B cell (primary cell): ENCODE data around the gene NPAS2. TPM values are rescaled to one million over a fixed set of nuclear protein-coding genes. Genes with fewer than 3 reads are reported as not detected.

Experiments used
- ATAC-seq: fragments of 200-7000 bp; cut with Tn5 transposase; one replicate; pipeline ENCODE4 v1.10.0; 2021; ENCODE audit warnings: low read depth, mild to moderate bottlenecking, moderate number of reproducible peaks, moderate library complexity
- CTCF ChIA-PET: fragments of 350-600 bp; sonication (Branson Sonifier 250); formaldehyde crosslinking; loops from one replicate; lab custom pipeline; 2021; ENCODE audit warnings: antibody characterized with exemption, inconsistent platforms; lab: Charles Lee
- POLR2A ChIA-PET: fragments of 350-600 bp; sonication (Branson Sonifier 250); formaldehyde crosslinking; loops from one replicate; lab custom pipeline; 2021; ENCODE audit warnings: antibody characterized with exemption; lab: Charles Lee
- DNase-seq: peaks from one replicate; pipeline ENCODE4 v3.0.0; 2013
- H2AFZ ChIP-seq: 2 replicates; pipeline ENCODE4 v1.6.1; 2012; ENCODE audit warnings: mild to moderate bottlenecking, low read depth, low read length; ENCODE audit not compliant: insufficient read depth, poor library complexity, severe bottlenecking
- H3K27ac ChIP-seq, 2 donors: 1 replicate in 1 of 2; 2 replicates in 1 of 2; pipeline ENCODE4 v1.5.1; 2012 to 2013; ENCODE audit warnings: low read length in 2 of 2, mild to moderate bottlenecking in 2 of 2, moderate library complexity in 1 of 2
- H3K27me3 ChIP-seq, 4 experiments: fragments of 200-600 bp in 1 of 4; sonication (generic) in 1 of 4; replicated peaks in 1 of 4; 1 replicate in 2 of 4; 2 replicates in 2 of 4; pipeline versions ENCODE4 v1.6.1 to v1.7.0; 2013 to 2016; ENCODE audit warnings: low read length in 3 of 4, mild to moderate bottlenecking in 2 of 4, mixed read lengths in 1 of 4, moderate library complexity in 1 of 4; ENCODE audit not compliant: insufficient read depth in 4 of 4, control insufficient read depth in 3 of 4; ENCODE audit errors: control extremely low read depth in 1 of 4
- H3K36me3 ChIP-seq, 2 experiments: replicated peaks in 1 of 2; 1 replicate in 1 of 2; 2 replicates in 1 of 2; pipeline versions ENCODE4 v1.6.1 to v1.7.1; 2013; ENCODE audit warnings: low read length in 1 of 2; ENCODE audit not compliant: insufficient read depth in 2 of 2, control insufficient read depth in 1 of 2; ENCODE audit errors: control extremely low read depth in 1 of 2, extremely low read depth in 1 of 2
- H3K4me1 ChIP-seq, 2 donors: fragments of 200-600 bp in 1 of 2; sonication (generic) in 1 of 2; 1 replicate in 1 of 2; 2 replicates in 1 of 2; pipeline versions ENCODE4 v1.5.1 to v1.6.1; 2013 to 2017; ENCODE audit warnings: low read length in 2 of 2; ENCODE audit not compliant: control insufficient read depth in 2 of 2, insufficient read depth in 2 of 2
- H3K4me2 ChIP-seq: replicated peaks from 2 replicates; pipeline ENCODE3; 2012; ENCODE audit warnings: mild to moderate bottlenecking, low read depth, low read length; ENCODE audit not compliant: poor library complexity, severe bottlenecking
- H3K4me3 ChIP-seq, 5 experiments: fragments of 200-600 bp in 1 of 5; sonication (generic) in 1 of 5; 1 replicate in 3 of 5; 2 replicates in 2 of 5; pipeline versions ENCODE4 v1.5.1 to v1.7.0; 2011 to 2016; ENCODE audit warnings: low read length in 4 of 5, mild to moderate bottlenecking in 4 of 5, low read depth in 2 of 5, control low read depth in 1 of 5, moderate library complexity in 1 of 5; ENCODE audit not compliant: insufficient read depth in 1 of 5; ENCODE audit errors: control extremely low read depth in 1 of 5, extremely low read depth in 1 of 5
- H3K79me2 ChIP-seq: fragments of 200-600 bp; sonication (generic); one replicate; pipeline ENCODE4 v1.6.0; 2016; ENCODE audit warnings: low read length; ENCODE audit not compliant: control insufficient read depth, insufficient read depth
- H3K9ac ChIP-seq: fragments of 200-600 bp; sonication (generic); 2 replicates; pipeline ENCODE4 v1.6.1; 2017; ENCODE audit warnings: mild to moderate bottlenecking, low read length, moderate library complexity
- H3K9me3 ChIP-seq, 3 donors: one replicate each; pipeline versions ENCODE4 v1.6.1 to v1.7.1; 2013; ENCODE audit warnings: low read length in 2 of 3; ENCODE audit not compliant: control insufficient read depth in 2 of 3, insufficient read depth in 1 of 3; ENCODE audit errors: control extremely low read depth in 1 of 3
- H4K20me1 ChIP-seq: 2 replicates; pipeline ENCODE4 v1.6.0; 2012; ENCODE audit warnings: mild to moderate bottlenecking, low read length; ENCODE audit not compliant: insufficient read depth, control insufficient read depth, poor library complexity, severe bottlenecking
- H3K27ac Mint-ChIP-seq: one replicate; pipeline ENCODE4 v1.8.0; 2021; ENCODE audit warnings: mixed read lengths
- H3K27me3 Mint-ChIP-seq: one replicate; pipeline ENCODE4 v1.8.0; 2021; ENCODE audit warnings: mixed read lengths
- H3K4me1 Mint-ChIP-seq: one replicate; pipeline ENCODE4 v1.8.0; 2021; ENCODE audit warnings: mixed read lengths
- H3K4me3 Mint-ChIP-seq: one replicate; pipeline ENCODE4 v1.8.0; 2021; ENCODE audit warnings: mixed read lengths
- H3K9me3 Mint-ChIP-seq: one replicate; pipeline ENCODE4 v1.8.0; 2022; ENCODE audit warnings: mixed read lengths; ENCODE audit not compliant: insufficient read depth
- EZH2 ChIP-seq: IDR thresholded peaks from 2 replicates; pipeline ENCODE4 v1.6.1; 2012; ENCODE audit warnings: borderline replicate concordance, low read depth, mild to moderate bottlenecking, moderate library complexity, low read length; ENCODE audit not compliant: insufficient read depth, poor library complexity, severe bottlenecking
- WGBS: methylation state at CpG from one replicate; pipeline ENCODE4 v1.1.5; 2013; ENCODE audit warnings: missing lambda C conversion rate; ENCODE audit not compliant: insufficient coverage; 5-methylcytosine and 5-hydroxymethylcytosine counted together
- intact Hi-C: fragments of 100-400 bp; cut with micrococcal nuclease; formaldehyde crosslinking; loops from one replicate; pipeline ENCODE4 v1.10.0; 2022
- polyA plus RNA-seq: library from polyadenylated mRNA; depleted of rRNA; stranded (reverse); fragments of >200 nt; gene quantifications from 2 replicates; pipeline ENCODE4 v1.2.3, GENCODE V29; 2012
- total RNA-seq, 2 donors: library from RNA; stranded (reverse); fragments of 120-200 nt in 1 of 2; gene quantifications; 1 replicate in 1 of 2; 2 replicates in 1 of 2; pipeline versions ENCODE4 v1.2.3 to v1.2.4, GENCODE V29; 2013 to 2022
- TF ChIP-seq, protein P1 (sequence below): fragments of 200-600 bp; IDR thresholded peaks from one replicate; pipeline ENCODE4 v1.8.0; 2022; ENCODE audit warnings: antibody characterized with exemption, mild to moderate bottlenecking

NPAS2 gene
- total and polyA plus RNA-seq, 2 donors (not counting 1 experiment from before 2014, with no cell fraction given) = not detected

GRCh38 chr2:100808582-100808981, 11.4 kb upstream of the NPAS2 start:
- WGBS = 90% methylated on average over 3 of the region's 4 CpGs
- H3K4me2 ChIP-seq = no peak overlapping the region
- H3K36me3 ChIP-seq = no peaks in the 10 kb centered on the region
- no peaks in the 10 kb centered on the region for H3K4me1 ChIP-seq
- intact Hi-C loops = no loop called here
- ATAC-seq (no peak), DNase-seq (no peak)
- CTCF ChIA-PET = no interaction called here
- Mint-ChIP-seq H3K27ac (no peak overlapping the region), H3K4me1 (no peaks in the 10 kb centered on the region), H3K9me3 (no peaks in the 10 kb centered on the region), H3K4me3 (no peak overlapping the region), H3K27me3 (peaks cover 29% of the 10 kb centered on the region)
- peaks cover 0 to 4% (median 0%) of the 10 kb centered on the region in 4 experiments for H3K27me3 ChIP-seq
- no peak overlapping the region for H2AFZ ChIP-seq
- no peak overlapping the region for H3K27ac ChIP-seq
- TF ChIP-seq, protein P1, sequence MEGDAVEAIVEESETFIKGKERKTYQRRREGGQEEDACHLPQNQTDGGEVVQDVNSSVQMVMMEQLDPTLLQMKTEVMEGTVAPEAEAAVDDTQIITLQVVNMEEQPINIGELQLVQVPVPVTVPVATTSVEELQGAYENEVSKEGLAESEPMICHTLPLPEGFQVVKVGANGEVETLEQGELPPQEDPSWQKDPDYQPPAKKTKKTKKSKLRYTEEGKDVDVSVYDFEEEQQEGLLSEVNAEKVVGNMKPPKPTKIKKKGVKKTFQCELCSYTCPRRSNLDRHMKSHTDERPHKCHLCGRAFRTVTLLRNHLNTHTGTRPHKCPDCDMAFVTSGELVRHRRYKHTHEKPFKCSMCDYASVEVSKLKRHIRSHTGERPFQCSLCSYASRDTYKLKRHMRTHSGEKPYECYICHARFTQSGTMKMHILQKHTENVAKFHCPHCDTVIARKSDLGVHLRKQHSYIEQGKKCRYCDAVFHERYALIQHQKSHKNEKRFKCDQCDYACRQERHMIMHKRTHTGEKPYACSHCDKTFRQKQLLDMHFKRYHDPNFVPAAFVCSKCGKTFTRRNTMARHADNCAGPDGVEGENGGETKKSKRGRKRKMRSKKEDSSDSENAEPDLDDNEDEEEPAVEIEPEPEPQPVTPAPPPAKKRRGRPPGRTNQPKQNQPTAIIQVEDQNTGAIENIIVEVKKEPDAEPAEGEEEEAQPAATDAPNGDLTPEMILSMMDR = no peak
- no peak for TF ChIP-seq EZH2
- H3K79me2 ChIP-seq = no peaks in the 10 kb centered on the region
- no peaks in the 10 kb centered on the region for H4K20me1 ChIP-seq
- POLR2A ChIA-PET = no interaction called here
- no peak overlapping the region for H3K9ac ChIP-seq
- peaks cover 0 to 2% (median 0%) of the 10 kb centered on the region in 3 donors for H3K9me3 ChIP-seq
- H3K4me3 ChIP-seq = no peak overlapping the region

DNA sequence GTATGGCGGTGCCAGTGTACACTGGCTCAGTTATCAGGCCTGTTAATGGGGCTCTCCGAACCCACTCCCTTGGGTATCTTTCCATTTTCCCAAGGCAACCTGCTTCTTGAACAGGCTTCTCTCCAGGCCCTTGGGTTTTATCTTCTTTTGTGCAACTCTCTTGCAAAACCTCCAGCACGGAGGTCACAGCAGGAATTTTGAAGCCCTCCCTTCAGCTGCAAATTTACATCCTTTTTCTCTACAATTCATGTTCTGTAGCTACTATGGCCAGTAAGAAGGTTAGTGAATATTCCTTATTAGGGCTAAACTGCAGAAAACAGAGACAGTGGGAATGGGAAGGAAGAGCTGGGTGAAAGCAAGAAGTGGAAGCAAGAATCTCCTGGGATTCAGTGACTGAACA, 10.4 kb upstream of the NPAS2 start:
- Histone ChIP-seq H3K36me3 (no peaks in the 10 kb centered on the region), H3K27me3 (peaks cover 0 to 8% (median 1%) of the 10 kb centered on the region in 4 experiments), H3K4me1 (no peaks in the 10 kb centered on the region), H2AFZ (no peak overlapping the region), H3K27ac (no peak overlapping the region), H3K9ac (no peak overlapping the region), H4K20me1 (no peaks in the 10 kb centered on the region), H3K4me3 (no peak overlapping the region), H3K9me3 (peaks cover 0 to 2% (median 0%) of the 10 kb centered on the region in 3 donors), H3K4me2 (no peak overlapping the region), H3K79me2 (no peaks in the 10 kb centered on the region)
- Mint-ChIP-seq H3K4me1 (no peaks in the 10 kb centered on the region), H3K27me3 (peaks cover 37% of the 10 kb centered on the region), H3K9me3 (no peaks in the 10 kb centered on the region), H3K27ac (no peak overlapping the region), H3K4me3 (no peak overlapping the region)
- TF ChIP-seq, protein P1 = no peak
- no peak for TF ChIP-seq EZH2
- ATAC-seq (no peak), DNase-seq (no peak)
- POLR2A ChIA-PET = no interaction called here
- WGBS = 100% methylated on average over 2 of the region's 3 CpGs
- intact Hi-C loops = no loop called here
- CTCF ChIA-PET = no interaction called here
